HEK293 (cell line): ENCODE results near the gene FKBP3.

Source experiments
- CTCF ChIA-PET: fragments of 350-600 bp; formaldehyde crosslinking; extraction: SDS; loops from one replicate; lab custom pipeline; 2021; ENCODE audit warnings: antibody characterized with exemption; lab: Yijun Ruan, JAX
- POLR2A ChIA-PET: fragments of 300-600 bp; formaldehyde crosslinking; extraction: SDS; loops from one replicate; lab custom pipeline; 2020; ENCODE audit warnings: antibody characterized with exemption, inconsistent platforms; lab: Yijun Ruan, JAX
- H3K27ac ChIP-seq: fragments of 200-500 bp; sonication (Bioruptor generic); 2 replicates; pipeline ENCODE4 v1.5.1; 2014; ENCODE audit warnings: low read depth, low read length, control low read depth, inconsistent platforms; ENCODE audit errors: extremely low read depth
- H3K36me3 ChIP-seq, 2 experiments: fragments of 200-500 bp in 1 of 2; sonication (Bioruptor generic) in 1 of 2; 1 replicate in 1 of 2; 2 replicates in 1 of 2; pipeline ENCODE4 v1.5.1; 2014 to 2017; ENCODE audit warnings: inconsistent platforms in 2 of 2, low read length in 2 of 2; ENCODE audit not compliant: control insufficient read depth in 2 of 2, insufficient read depth in 1 of 2
- H3K4me1 ChIP-seq: fragments of 200-500 bp; sonication (Bioruptor generic); 2 replicates; pipeline ENCODE4 v1.5.1; 2014; ENCODE audit warnings: mild to moderate bottlenecking, low read length, inconsistent platforms; ENCODE audit not compliant: control insufficient read depth, insufficient read depth
- H3K4me3 ChIP-seq: 2 replicates; pipeline ENCODE4 v1.5.1; 2011; ENCODE audit warnings: low read depth, mild to moderate bottlenecking, control low read depth, low read length, moderate library complexity
- H3K9me3 ChIP-seq: fragments of 200-500 bp; sonication (Bioruptor generic); 2 replicates; pipeline ENCODE4 v1.5.1; 2014; ENCODE audit warnings: low read depth, low read length, inconsistent platforms; ENCODE audit not compliant: control insufficient read depth, insufficient read depth
- HOXD13 ChIP-seq: sonication (generic); formaldehyde crosslinking; IDR thresholded peaks from 2 replicates; pipeline ENCODE4 v1.8.0; 2022; ENCODE audit warnings: missing genetic modification reagents, borderline replicate concordance
- PRDM4 ChIP-seq: fragments of 450-650 bp; formaldehyde crosslinking; IDR thresholded peaks from 2 replicates; pipeline ENCODE4 v1.5.1; 2017; ENCODE audit warnings: missing biosample characterization, missing genetic modification characterization
- SP3 ChIP-seq: fragments of 450-650 bp; formaldehyde crosslinking; IDR thresholded peaks from 2 replicates; pipeline ENCODE4 v1.5.1; 2016; ENCODE audit warnings: missing biosample characterization, missing genetic modification characterization
- YY1 ChIP-seq: fragments of 450-650 bp; formaldehyde crosslinking; IDR thresholded peaks from 2 replicates; pipeline ENCODE4 v1.5.1; 2018; ENCODE audit warnings: missing biosample characterization, missing genetic modification characterization
- ZBTB1 ChIP-seq: fragments of 450-650 bp; formaldehyde crosslinking; IDR thresholded peaks from 2 replicates; pipeline ENCODE4 v1.5.1; 2016; ENCODE audit warnings: missing biosample characterization, missing genetic modification characterization
- ZBTB20 ChIP-seq: fragments of 450-650 bp; formaldehyde crosslinking; IDR thresholded peaks from 2 replicates; pipeline ENCODE4 v1.5.1; 2016; ENCODE audit warnings: missing biosample characterization, missing genetic modification characterization
- ZBTB26 ChIP-seq: fragments of 450-650 bp; formaldehyde crosslinking; optimal IDR thresholded peaks from 2 replicates; pipeline ENCODE3; 2016; ENCODE audit warnings: missing biosample characterization, mild to moderate bottlenecking, missing genetic modification characterization
- ZNF157 ChIP-seq: fragments of 450-650 bp; formaldehyde crosslinking; IDR thresholded peaks from 2 replicates; pipeline ENCODE4 v1.5.1; 2016; ENCODE audit warnings: missing biosample characterization, missing genetic modification characterization
- ZNF221 ChIP-seq: fragments of 450-650 bp; formaldehyde crosslinking; IDR thresholded peaks from 2 replicates; pipeline ENCODE4 v1.5.1; 2017; ENCODE audit warnings: missing biosample characterization, missing genetic modification characterization, borderline replicate concordance
- ZNF266 ChIP-seq: fragments of 450-650 bp; formaldehyde crosslinking; IDR thresholded peaks from 2 replicates; pipeline ENCODE4 v1.5.1; 2016; ENCODE audit warnings: missing biosample characterization, missing genetic modification characterization, low read depth
- ZNF354C ChIP-seq: fragments of 450-650 bp; formaldehyde crosslinking; IDR thresholded peaks from 2 replicates; pipeline ENCODE4 v1.5.1; 2016; ENCODE audit warnings: missing biosample characterization, missing genetic modification characterization, low read depth, borderline replicate concordance
- ZNF394 ChIP-seq: fragments of 450-650 bp; formaldehyde crosslinking; IDR thresholded peaks from 2 replicates; pipeline ENCODE4 v1.5.1; 2016; ENCODE audit warnings: missing biosample characterization, missing genetic modification characterization, mild to moderate bottlenecking, moderate library complexity, borderline replicate concordance
- ZNF488 ChIP-seq: fragments of 450-650 bp; formaldehyde crosslinking; IDR thresholded peaks from 2 replicates; pipeline ENCODE4 v1.5.1; 2016; ENCODE audit warnings: missing biosample characterization, missing genetic modification characterization
- ZNF626 ChIP-seq: fragments of 450-650 bp; sonication (Bioruptor Pico); formaldehyde crosslinking; IDR thresholded peaks from 2 replicates; pipeline ENCODE4 v1.5.1; 2018; ENCODE audit warnings: missing biosample characterization, missing genetic modification characterization, inconsistent platforms

Gene FKBP3

GRCh38 chr14:45068396-45068795 is 65.9 kb downstream of the FKBP3 start (continued):
- TF ChIP-seq ZNF488 (tag by site-specific recombination) (no peak), HOXD13 (CRISPR knock-in tag) (no peak), ZBTB20 (no peak), ZNF626 (tag by site-specific recombination) (no peak), YY1 (no peak)

GRCh38 chr14:45066667-45067066 is 67.6 kb downstream of the FKBP3 start:
- CTCF ChIA-PET = no interaction called here

GRCh38 chr14:45065956-45066355 is 68.3 kb downstream of the FKBP3 start:
- Histone ChIP-seq H3K36me3 (peaks cover 4 to 5% of the 10 kb centered on the region in 2 experiments), H3K4me3 (no peak overlapping the region), H3K4me1 (no peaks in the 10 kb centered on the region), H3K27ac (no peak overlapping the region), H3K9me3 (no peaks in the 10 kb centered on the region)
- ChIA-PET CTCF (interaction anchor here (0.7 kb wide), 1 partner anchor 153 kb away, joined by 3 read pairs; no protein-coding TSS in a partner anchor), POLR2A (no interaction called here)
- TF ChIP-seq ZBTB26 (tag by site-specific recombination) (no peak), ZNF394 (tag by site-specific recombination) (no peak), ZNF157 (tag by site-specific recombination) (no peak), SP3 (tag by site-specific recombination) (no peak), ZNF354C (tag by site-specific recombination) (no peak), ZBTB20 (no peak), ZNF221 (tag by site-specific recombination) (no peak)
- TF ChIP-seq, all 188 proteins: peak for 0

More at GRCh38 chr14:45066667-45067066, 67.6 kb downstream of the FKBP3 start:
- Histone ChIP-seq H3K9me3 (no peaks in the 10 kb centered on the region), H3K4me3 (no peak overlapping the region), H3K36me3 (peaks cover 4 to 5% of the 10 kb centered on the region in 2 experiments), H3K27ac (no peak overlapping the region), H3K4me1 (no peaks in the 10 kb centered on the region)
- TF ChIP-seq ZNF266 (tag by site-specific recombination) (no peak), ZBTB1 (tag by site-specific recombination) (no peak), PRDM4 (tag by site-specific recombination) (no peak)
- POLR2A ChIA-PET = no interaction called here
